Vagina (tissue), 2 donors: ENCODE results near the gene ARHGAP24. TPM values are rescaled to one million over a fixed set of nuclear protein-coding genes. Genes with fewer than 3 reads are reported as not detected.

Experiments
- DNase-seq, 2 donors: peaks; one replicate each; pipeline ENCODE4 v3.0.0-alpha.2; 2017; ENCODE audit errors: extremely low spot score in 2 of 2
- H3K27ac ChIP-seq: fragments of 200-600 bp; sonication (generic); one replicate; pipeline ENCODE4 v1.5.1; 2019
- H3K27me3 ChIP-seq: fragments of 200-600 bp; sonication (generic); one replicate; pipeline ENCODE4 v1.5.1; 2019
- H3K36me3 ChIP-seq, 2 donors: fragments of 200-600 bp; sonication (generic); one replicate each; pipeline ENCODE4 v1.5.1; 2017 to 2019
- H3K4me1 ChIP-seq: fragments of 200-600 bp; sonication (generic); one replicate; pipeline ENCODE4 v1.5.1; 2019
- H3K4me3 ChIP-seq, 2 donors: fragments of 200-600 bp; sonication (generic); 1 replicate in 1 of 2; 2 replicates in 1 of 2; pipeline ENCODE4 v1.5.1; 2016 to 2019
- H3K9me3 ChIP-seq: fragments of 200-600 bp; sonication (generic); one replicate; pipeline ENCODE4 v1.5.1; 2019
- POLR2A ChIP-seq, 2 donors: fragments of 450-650 bp; IDR thresholded peaks; one replicate each; pipeline ENCODE4 v1.6.1; 2017; ENCODE audit warnings: antibody characterized with exemption in 2 of 2, mild to moderate bottlenecking in 2 of 2, moderate library complexity in 2 of 2
- POLR2AphosphoS5 ChIP-seq, 2 donors: sonication (generic); formaldehyde crosslinking; IDR thresholded peaks; one replicate each; pipeline ENCODE4 v1.9.0; 2017; ENCODE audit warnings: antibody characterized with exemption in 2 of 2, mild to moderate bottlenecking in 2 of 2, low read depth in 1 of 2; ENCODE audit not compliant: insufficient read depth in 1 of 2
- intact Hi-C: fragments of 100-400 bp; cut with DNase I; formaldehyde crosslinking; loops from one replicate; pipeline ENCODE4 v1.15.1; 2023
- total RNA-seq: library from RNA; depleted of rRNA; stranded (reverse); fragments of >200 nt; gene quantifications from one replicate; pipeline ENCODE4 v1.2.3, GENCODE V29; 2016
- TF ChIP-seq, protein P1 (sequence below), 3 experiments: fragments of 450-650 bp in 2 of 3; fragments of 200-600 bp in 1 of 3; sonication (generic) in 1 of 3; IDR thresholded peaks; one replicate each; pipeline ENCODE4 v1.5.1; 2017 to 2019; ENCODE audit warnings: antibody characterized with exemption in 3 of 3, mild to moderate bottlenecking in 2 of 3, moderate library complexity in 2 of 3

The ARHGAP24 gene
- total RNA-seq, 1 donor from 2014 or later: 40.0 TPM

DNA sequence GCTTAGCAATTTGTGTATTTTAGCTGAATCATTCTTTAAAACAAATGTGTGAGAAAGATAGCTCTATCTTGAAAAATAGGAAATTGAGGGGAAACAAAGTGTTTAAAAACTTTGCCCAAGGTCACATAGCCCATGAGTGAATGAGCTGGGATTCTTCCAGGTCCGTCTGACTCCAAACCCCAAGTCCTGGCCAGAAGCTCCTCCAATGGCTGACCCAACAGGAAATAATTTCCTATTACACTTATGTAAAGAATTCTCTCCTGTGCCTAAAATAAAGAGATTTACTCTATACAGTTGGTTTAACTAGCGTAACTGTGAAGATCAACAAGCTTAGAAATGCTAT, 287.6 kb downstream of the ARHGAP24 start:
- TF ChIP-seq POLR2AphosphoS5 (IDR thresholded peaks at IDR 0.05; ENCODE audit: insufficient read depth in 1 of 2, low read depth in 1 of 2) (no peak), POLR2A (IDR thresholded peaks at IDR 0.05) (no peak)
- TF ChIP-seq, protein P1, sequence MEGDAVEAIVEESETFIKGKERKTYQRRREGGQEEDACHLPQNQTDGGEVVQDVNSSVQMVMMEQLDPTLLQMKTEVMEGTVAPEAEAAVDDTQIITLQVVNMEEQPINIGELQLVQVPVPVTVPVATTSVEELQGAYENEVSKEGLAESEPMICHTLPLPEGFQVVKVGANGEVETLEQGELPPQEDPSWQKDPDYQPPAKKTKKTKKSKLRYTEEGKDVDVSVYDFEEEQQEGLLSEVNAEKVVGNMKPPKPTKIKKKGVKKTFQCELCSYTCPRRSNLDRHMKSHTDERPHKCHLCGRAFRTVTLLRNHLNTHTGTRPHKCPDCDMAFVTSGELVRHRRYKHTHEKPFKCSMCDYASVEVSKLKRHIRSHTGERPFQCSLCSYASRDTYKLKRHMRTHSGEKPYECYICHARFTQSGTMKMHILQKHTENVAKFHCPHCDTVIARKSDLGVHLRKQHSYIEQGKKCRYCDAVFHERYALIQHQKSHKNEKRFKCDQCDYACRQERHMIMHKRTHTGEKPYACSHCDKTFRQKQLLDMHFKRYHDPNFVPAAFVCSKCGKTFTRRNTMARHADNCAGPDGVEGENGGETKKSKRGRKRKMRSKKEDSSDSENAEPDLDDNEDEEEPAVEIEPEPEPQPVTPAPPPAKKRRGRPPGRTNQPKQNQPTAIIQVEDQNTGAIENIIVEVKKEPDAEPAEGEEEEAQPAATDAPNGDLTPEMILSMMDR (IDR thresholded peaks at IDR 0.05): no peak
- Histone ChIP-seq H3K4me3 (no peak overlapping the region), H3K9me3 (no peaks in the 10 kb centered on the region), H3K36me3 (no peaks in the 10 kb centered on the region), H3K4me1 (peaks cover 32% of the 10 kb centered on the region), H3K27me3 (no peaks in the 10 kb centered on the region), H3K27ac (no peak overlapping the region)
- intact Hi-C loops: no loop called here
- no peak for DNase-seq

DNA sequence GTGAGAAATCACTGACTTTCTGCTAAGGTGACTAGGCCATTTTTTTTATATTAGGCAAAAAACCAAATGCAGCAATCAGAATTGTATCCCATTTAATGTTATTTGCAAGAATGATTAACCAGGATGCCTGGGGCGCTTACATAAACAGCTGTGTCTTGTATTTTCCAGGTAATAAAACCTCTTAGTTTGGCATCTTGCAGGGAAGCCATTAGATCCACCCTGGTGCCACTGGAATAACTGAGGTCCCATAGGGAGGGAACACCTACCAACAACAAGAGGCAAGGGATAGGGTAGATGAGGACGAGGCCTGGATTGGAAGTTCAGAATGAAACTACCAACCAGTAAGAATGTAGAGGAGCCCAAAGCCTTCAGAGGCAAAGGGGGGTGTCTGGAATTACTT, 288.3 kb downstream of the ARHGAP24 start:
- Histone ChIP-seq H3K27me3 (no peaks in the 10 kb centered on the region), H3K36me3 (no peaks in the 10 kb centered on the region), H3K27ac (no peak overlapping the region), H3K4me1 (peaks cover 32% of the 10 kb centered on the region), H3K4me3 (no peak overlapping the region), H3K9me3 (no peaks in the 10 kb centered on the region)
- TF ChIP-seq POLR2A (IDR thresholded peaks at IDR 0.05): no peak
- TF ChIP-seq POLR2AphosphoS5 (IDR thresholded peaks at IDR 0.05; ENCODE audit: insufficient read depth in 1 of 2, low read depth in 1 of 2): no peak
- TF ChIP-seq, protein P1 (IDR thresholded peaks at IDR 0.05): no peak
- intact Hi-C loops: no loop called here
- no peak for DNase-seq

DNA sequence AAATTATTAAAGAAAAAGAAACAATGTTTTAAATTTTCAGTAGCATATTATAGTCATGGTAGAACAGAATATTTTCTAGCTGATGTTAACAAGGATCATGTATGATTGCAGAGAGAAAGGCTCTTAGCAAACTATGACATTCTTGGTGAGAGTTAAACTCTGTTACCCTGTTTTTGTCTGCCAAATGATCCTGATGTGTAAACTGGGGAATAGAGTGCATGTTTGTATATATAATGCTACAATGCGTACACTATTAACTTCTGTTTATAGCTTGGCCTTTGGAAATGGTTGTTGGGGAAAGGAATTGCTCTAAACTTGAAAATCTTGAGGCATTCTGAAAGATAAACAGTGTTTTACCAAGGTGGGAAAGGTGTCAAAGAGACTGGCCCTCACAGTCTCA, 292.7 kb downstream of the ARHGAP24 start:
- Histone ChIP-seq H3K27ac (no peak overlapping the region), H3K9me3 (no peaks in the 10 kb centered on the region), H3K36me3 (no peaks in the 10 kb centered on the region), H3K4me1 (peaks cover 5% of the 10 kb centered on the region), H3K4me3 (no peak overlapping the region), H3K27me3 (no peaks in the 10 kb centered on the region)
- DNase-seq: no peak
- TF ChIP-seq POLR2A (IDR thresholded peaks at IDR 0.05): no peak
- TF ChIP-seq, protein P1 (IDR thresholded peaks at IDR 0.05): no peak
- TF ChIP-seq POLR2AphosphoS5 (IDR thresholded peaks at IDR 0.05; ENCODE audit: insufficient read depth in 1 of 2, low read depth in 1 of 2): no peak
- intact Hi-C loops: no loop called here

GRCh38 chr4:85769009-85769408, 294.1 kb downstream of the ARHGAP24 start:
- H3K36me3 ChIP-seq: no peaks in the 10 kb centered on the region
- TF ChIP-seq POLR2AphosphoS5 (IDR thresholded peaks at IDR 0.05; ENCODE audit: insufficient read depth in 1 of 2, low read depth in 1 of 2): no peak
- TF ChIP-seq, protein P1 (IDR thresholded peaks at IDR 0.05): no peak
- TF ChIP-seq POLR2A (IDR thresholded peaks at IDR 0.05): no peak
- no peak for DNase-seq

DNA sequence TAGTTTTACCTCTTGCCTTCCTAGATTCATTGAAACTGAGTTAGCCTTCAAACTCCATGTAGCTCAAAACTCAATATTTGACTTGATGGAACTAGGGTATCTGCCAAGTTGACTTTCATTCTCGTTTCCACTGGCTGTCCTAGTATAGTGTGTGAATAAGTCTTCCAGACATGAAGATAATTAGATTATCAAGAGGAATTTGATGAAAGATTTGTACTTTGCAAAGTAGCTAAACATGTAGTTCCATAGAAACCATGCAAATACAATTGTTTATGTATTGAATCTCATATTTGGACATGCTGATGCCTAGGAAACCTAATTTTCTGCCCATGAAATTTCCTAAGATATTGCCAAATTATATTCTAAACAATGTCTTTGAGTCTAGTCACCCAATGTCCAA, 297.5 kb downstream of the ARHGAP24 start:
- Histone ChIP-seq H3K9me3 (no peaks in the 10 kb centered on the region), H3K4me3 (no peak overlapping the region), H3K27ac (no peak overlapping the region), H3K36me3 (no peaks in the 10 kb centered on the region), H3K4me1 (no peaks in the 10 kb centered on the region), H3K27me3 (no peaks in the 10 kb centered on the region)
- no peak for DNase-seq
- intact Hi-C loops: no loop called here
- no peak for TF ChIP-seq POLR2A (IDR thresholded peaks at IDR 0.05)
- TF ChIP-seq, protein P1 (IDR thresholded peaks at IDR 0.05): no peak

More at GRCh38 chr4:85769009-85769408, 294.1 kb downstream of the ARHGAP24 start:
- no peak overlapping the region for H3K4me3 ChIP-seq
- intact Hi-C loops: no loop called here
- no peaks in the 10 kb centered on the region for H3K27me3 ChIP-seq
- H3K4me1 ChIP-seq: no peaks in the 10 kb centered on the region
- H3K27ac ChIP-seq: no peak overlapping the region
- no peaks in the 10 kb centered on the region for H3K9me3 ChIP-seq
